Sciatic nerve (tissue), 2 donors: ENCODE measurements around the gene ATP5F1D. TPM values are rescaled to one million over a fixed set of nuclear protein-coding genes. Genes with fewer than 3 reads are reported as not detected.

Experiments
- ATAC-seq: fragments of 200-7000 bp; cut with Tn5 transposase; one replicate; pipeline ENCODE4 v1.9.1; 2020; ENCODE audit warnings: mild to moderate bottlenecking, moderate library complexity
- DNase-seq: peaks from one replicate; pipeline ENCODE4 v3.0.0-alpha.2; 2020; ENCODE audit warnings: low spot score
- intact Hi-C: fragments of 100-400 bp; cut with DNase I; formaldehyde crosslinking; loops from one replicate; pipeline ENCODE4 v1.14.2; 2022
- total RNA-seq: library from RNA; stranded (reverse); fragmentation: NEBNext Ultra II Directional; extraction: Animal tissue kit (Norgen Biotek cat#: 25700); gene quantifications from one replicate; pipeline ENCODE4 v1.2.1, GENCODE V29; 2021
- donor health status: DM: no; HTN: no; CAD: no.
- donor health status: DM: no; HTN: no; CAD: no.

ATP5F1D gene
- total RNA-seq, 1 donor from 2014 or later, result 90.9 TPM

DNA sequence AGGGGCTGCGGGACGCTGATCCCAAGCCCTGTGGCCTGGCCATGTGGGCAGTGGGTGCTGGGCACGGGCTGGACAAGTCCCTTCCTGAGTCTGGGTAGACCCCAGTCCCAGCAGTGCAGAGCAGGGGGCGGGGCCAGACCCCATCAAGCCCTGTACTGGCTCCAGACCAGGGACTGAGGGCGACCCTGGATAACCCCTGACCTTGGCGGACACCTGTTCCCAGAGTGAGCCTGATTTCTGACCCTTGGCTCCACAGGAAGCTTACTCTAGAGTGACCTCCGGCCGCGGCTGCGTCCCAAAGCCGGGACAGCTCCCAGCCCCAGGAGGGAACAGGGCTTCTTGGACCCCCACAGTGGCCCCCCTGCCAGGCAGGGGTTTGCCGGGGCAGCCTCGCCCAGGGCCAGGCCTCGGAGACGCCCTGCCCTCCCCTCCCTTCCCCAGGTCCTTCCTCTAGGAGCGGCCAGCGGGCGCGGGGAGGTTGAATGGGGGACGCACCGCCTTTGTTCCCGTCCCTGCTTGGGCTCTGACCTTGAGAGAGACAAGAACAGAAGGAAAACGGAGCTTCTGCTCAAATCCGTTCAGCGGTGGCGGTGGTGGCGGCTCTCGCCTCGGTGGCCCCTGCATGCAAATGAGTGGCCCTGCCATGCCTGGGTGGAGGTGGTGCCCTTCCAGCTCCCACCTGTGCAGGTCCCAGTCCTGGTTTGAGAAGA lies 41.8 kb downstream of the ATP5F1D start:
- no peak for DNase-seq
- ATAC-seq, result no peak
- intact Hi-C loops, result loop anchor here (10.0 kb wide), 1 partner anchor 111 kb away; no protein-coding TSS in a partner anchor

GRCh38 chr19:1283917-1284292 lies 42.4 kb downstream of the ATP5F1D start:
- DNase-seq (no peak), ATAC-seq (no peak)
- intact Hi-C loops, result loop anchor here (10.0 kb wide), 1 partner anchor 111 kb away; no protein-coding TSS in a partner anchor

GRCh38 chr19:1284293-1284978 lies 42.9 kb downstream of the ATP5F1D start:
- ATAC-seq (no peak), DNase-seq (no peak)
- intact Hi-C loops, result loop anchor here (10.0 kb wide), 1 partner anchor 110 kb away; no protein-coding TSS in a partner anchor

DNA sequence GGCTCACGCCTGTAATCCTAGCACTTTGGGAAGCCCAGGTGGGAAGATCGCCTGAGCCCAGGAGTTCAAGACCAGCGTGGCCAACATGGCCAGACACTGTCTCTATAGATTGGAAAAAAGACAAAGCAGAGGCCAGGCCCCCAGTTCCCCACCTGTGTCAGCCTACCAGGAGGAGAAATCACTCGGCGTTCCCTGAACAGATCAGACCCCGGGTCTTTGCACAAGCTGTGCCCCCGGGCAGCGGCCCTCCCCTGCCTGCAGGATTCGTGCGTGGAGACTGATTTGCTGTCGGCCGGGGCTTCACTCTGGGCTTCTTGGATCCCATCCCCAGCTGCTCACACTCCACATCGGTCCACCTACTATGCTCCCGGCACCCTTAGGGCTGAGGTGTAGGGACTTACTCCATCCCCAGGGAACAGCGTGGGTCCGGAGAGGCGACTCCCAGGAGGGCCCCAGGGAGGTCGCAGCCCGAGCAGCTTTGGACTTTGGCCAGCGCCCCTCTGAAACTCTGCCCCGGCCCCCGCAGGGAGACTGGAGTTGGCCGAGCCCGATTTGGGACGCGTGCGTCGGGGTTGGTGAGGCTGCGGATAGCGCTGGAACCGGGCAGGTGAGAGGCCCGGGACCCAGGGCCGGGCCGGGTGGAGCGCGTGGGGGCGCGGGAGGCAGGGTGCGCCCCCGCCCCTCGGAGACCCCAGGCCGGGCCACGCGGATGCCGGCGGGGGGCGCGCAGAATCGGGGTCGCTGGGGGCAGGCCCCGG lies 43.6 kb downstream of the ATP5F1D start:
- intact Hi-C loops, result loop anchor here (10.0 kb wide), 1 partner anchor 110 kb away; no protein-coding TSS in a partner anchor
- DNase-seq (no peak), ATAC-seq (no peak)

- intact Hi-C loops, result loop anchor here (10.0 kb wide), 1 partner anchor 109 kb away; no protein-coding TSS in a partner anchor
Measured at GRCh38 chr19:1285737-1286360, 44.3 kb downstream of the ATP5F1D start, which contains the start of gene EFNA2. EFNA2 (plus strand) TSS chr19:1285873; CDS start chr19:1286169, 296 bp downstream.

DNA sequence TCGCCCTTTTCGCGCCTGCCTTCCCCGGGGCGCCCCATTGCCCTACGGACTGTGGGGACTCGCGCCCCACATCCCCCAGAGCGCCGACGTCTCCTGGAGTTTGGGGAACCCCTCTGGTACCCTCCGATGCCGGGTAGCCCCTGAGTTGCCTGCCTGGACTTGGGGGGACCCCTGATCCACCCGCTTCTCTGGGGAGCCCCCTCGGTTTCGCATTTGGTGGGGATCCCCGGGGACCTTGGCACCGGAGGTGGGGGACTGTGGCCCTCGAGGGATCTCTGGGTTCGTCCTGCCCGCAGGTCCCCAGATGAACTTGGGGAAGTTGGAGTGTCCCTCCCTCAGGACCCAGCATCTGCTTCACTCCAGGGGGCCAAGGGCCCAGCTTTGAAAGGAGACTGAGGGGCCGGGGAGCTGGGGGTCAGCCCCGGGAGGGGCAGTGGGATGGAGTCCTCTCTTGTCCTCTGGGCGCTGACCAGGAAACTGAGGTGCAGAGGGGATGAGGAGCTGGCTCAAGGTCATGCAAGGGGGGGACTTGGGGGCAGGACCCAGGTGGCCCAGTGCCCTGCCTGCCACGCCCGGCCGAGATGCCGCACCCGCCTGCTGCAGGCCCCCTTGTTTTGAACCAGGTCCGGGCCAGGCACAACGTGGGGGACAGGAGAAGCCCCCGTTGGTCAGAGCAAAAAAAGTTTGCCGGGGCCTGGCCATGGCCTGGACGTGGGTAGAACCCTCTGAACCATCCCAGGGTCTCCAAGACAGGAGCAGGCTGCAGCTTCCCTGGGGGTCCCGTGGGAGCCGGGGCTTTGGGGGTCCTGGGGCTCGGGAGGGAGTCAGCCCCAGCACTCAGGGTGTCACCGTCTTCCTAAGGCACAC lies 45.2 kb downstream of the ATP5F1D start:
- ATAC-seq, result no peak
- no peak for DNase-seq
- intact Hi-C loops, result loop anchor here (10.0 kb wide), 1 partner anchor 108 kb away; no protein-coding TSS in a partner anchor

More at GRCh38 chr19:1285737-1286360, 44.3 kb downstream of the ATP5F1D start, which contains the start of gene EFNA2:
- DNase-seq (no peak), ATAC-seq (no peak)

- DNase-seq (no peak), ATAC-seq (no peak)
- intact Hi-C loops, result loop anchor here (10.0 kb wide), 1 partner anchor 107 kb away; no protein-coding TSS in a partner anchor
Measured at GRCh38 chr19:1287354-1288225, 46.0 kb downstream of the ATP5F1D start.

- intact Hi-C loops, result loop anchor here (10.0 kb wide), 1 partner anchor 107 kb away; no protein-coding TSS in a partner anchor
- ATAC-seq (no peak), DNase-seq (no peak)
Measured at GRCh38 chr19:1288226-1288612, 46.7 kb downstream of the ATP5F1D start.

GRCh38 chr19:1288833-1289685 lies 47.5 kb downstream of the ATP5F1D start:
- intact Hi-C loops, result loop anchor here (1.0 to 10.0 kb wide), 2 partner anchors 106 to 468 kb away; no protein-coding TSS in a partner anchor
- ATAC-seq (no peak), DNase-seq (no peak)

GRCh38 chr19:1289686-1290025 lies 48.1 kb downstream of the ATP5F1D start:
- intact Hi-C loops, result loop anchor here (1.0 to 10.0 kb wide), 2 partner anchors 105 to 468 kb away; no protein-coding TSS in a partner anchor

GRCh38 chr19:1290196-1290702 lies 48.7 kb downstream of the ATP5F1D start:
- no peak for DNase-seq

More at GRCh38 chr19:1289686-1290025, 48.1 kb downstream of the ATP5F1D start:
- DNase-seq, result no peak
- no peak for ATAC-seq

DNA sequence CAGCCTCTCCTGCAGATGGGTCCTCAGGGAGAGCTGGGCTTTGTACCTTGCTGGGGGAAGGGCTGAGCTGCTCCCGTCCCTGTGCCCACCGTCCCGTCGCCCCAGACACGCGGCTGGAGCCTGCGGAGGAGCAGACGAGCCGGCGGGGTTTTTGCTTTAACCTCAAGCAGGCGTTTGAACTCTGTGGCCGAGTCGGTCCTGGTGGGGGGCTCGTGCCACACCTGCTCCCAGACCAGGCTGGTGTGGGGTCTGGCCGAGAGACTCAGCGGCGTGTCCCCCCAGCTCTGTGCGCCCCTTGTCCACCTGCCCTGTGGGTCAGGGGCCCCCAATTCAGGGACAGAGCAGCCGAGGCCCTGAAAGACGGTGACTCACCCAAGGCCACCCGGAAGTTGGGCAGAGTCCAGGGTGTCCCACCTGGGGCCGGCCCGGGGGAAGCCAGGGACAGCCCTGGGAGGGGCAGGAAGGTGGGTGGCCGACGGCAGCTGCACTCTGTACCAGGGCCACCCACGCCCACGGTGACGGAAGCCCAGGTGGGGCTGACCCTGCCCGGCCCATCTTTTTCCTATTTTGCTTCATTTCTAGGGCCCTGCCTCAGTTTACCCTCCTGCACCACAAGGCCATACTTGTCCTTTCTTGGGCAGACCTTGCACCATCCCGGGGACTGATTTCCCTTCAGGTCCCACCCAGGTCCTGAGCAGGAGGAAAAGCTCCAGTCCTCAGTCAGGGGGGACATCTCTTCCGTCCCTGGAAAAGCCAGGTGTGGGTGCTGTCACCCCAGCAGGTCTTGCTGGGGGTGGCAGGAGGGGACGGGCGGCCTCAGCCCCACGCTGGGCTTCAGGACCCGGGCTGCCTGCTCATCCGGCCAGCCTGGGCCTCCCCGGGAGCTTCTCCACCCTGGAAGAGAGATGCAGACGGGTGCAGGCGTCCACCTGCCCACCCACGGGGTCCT lies 49.4 kb downstream of the ATP5F1D start:
- DNase-seq (no peak), ATAC-seq (no peak)
- intact Hi-C loops, result no loop called here

More at GRCh38 chr19:1290196-1290702, 48.7 kb downstream of the ATP5F1D start:
- no peak for ATAC-seq
- intact Hi-C loops, result no loop called here

DNA sequence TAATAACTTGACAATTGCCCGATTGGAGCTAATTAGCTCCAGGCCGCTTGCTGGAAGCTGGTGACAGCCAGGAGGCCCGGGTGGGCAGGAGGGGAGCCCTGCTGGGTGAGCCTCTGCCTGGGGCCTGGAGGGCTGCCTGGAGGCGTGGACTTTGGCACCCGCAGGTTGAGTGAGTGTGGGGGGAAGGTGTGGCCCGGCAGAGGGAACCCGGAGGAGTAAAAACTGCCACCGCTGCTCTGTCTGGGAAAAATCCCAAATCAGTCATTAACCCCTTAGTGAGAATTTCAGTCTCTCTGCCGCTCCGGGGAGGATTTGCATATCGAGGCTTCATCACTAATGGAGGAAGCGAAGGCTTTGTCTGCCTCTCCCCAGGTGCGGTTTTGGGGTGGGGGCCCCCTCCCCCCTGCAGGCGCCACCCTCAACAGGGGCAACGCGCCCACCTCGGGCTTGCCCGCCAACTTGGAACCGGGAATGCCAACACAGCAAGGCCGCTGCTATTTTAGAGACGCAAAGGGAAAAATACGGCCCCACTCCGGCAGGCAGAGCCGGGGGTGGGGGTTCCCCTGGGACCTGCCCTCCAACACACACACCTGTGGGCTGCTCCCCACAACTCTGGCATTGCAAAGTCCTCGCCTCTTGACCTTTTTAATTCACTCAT lies 50.3 kb downstream of the ATP5F1D start:
- ATAC-seq, result no peak
- intact Hi-C loops, result no loop called here
- DNase-seq, result no peak
